Nephron (organoid): ENCODE data around the gene COL12A1.

Experiments
- H3K27ac Mint-ChIP-seq, 3 experiments: 2 replicates each; pipeline ENCODE4 v1.8.0; 2020; ENCODE audit warnings: mixed read lengths in 3 of 3, mild to moderate bottlenecking in 2 of 3, moderate library complexity in 1 of 3
- H3K27me3 Mint-ChIP-seq: 2 replicates; pipeline ENCODE4 v1.8.0; 2021; ENCODE audit warnings: low read depth, mild to moderate bottlenecking, moderate library complexity, mixed read lengths
- H3K36me3 Mint-ChIP-seq: 2 replicates; pipeline ENCODE4 v1.8.0; 2020; ENCODE audit warnings: low read depth, mixed read lengths
- H3K4me1 Mint-ChIP-seq: 2 replicates; pipeline ENCODE4 v1.8.0; 2020; ENCODE audit warnings: mixed read lengths
- H3K4me3 Mint-ChIP-seq, 3 experiments: 2 replicates each; pipeline ENCODE4 v1.8.0; 2020; ENCODE audit warnings: mild to moderate bottlenecking in 3 of 3, mixed read lengths in 3 of 3, moderate library complexity in 2 of 3
- H3K9me3 Mint-ChIP-seq: 2 replicates; pipeline ENCODE4 v1.8.0; 2020; ENCODE audit warnings: mixed read lengths
- CTCF ChIP-seq, 3 experiments: fragments of 200-600 bp; sonication (generic); IDR thresholded peaks; one replicate each; pipeline ENCODE4 v1.5.0; 2021; ENCODE audit warnings: antibody characterized with exemption in 3 of 3; ENCODE audit not compliant: unreplicated experiment in 3 of 3

COL12A1 gene

GRCh38 chr6:75220357-75220756, 14.5 kb upstream of the COL12A1 start:
- Mint-ChIP-seq H3K27me3 (peaks cover 4% of the 10 kb centered on the region), H3K9me3 (no peaks in the 10 kb centered on the region)
- no peak for TF ChIP-seq CTCF (IDR thresholded peaks at IDR 0.05; ENCODE audit: unreplicated experiment in 3 of 3)

GRCh38 chr6:75219263-75219662, 13.4 kb upstream of the COL12A1 start:
- no peak overlapping the region for H3K4me3 Mint-ChIP-seq
- H3K36me3 Mint-ChIP-seq, result no peaks in the 10 kb centered on the region
- peak overlapping the region in 1 of 3 experiments; percentile 2 for H3K27ac Mint-ChIP-seq
- H3K27me3 Mint-ChIP-seq, result peaks cover 4% of the 10 kb centered on the region
- no peaks in the 10 kb centered on the region for H3K9me3 Mint-ChIP-seq
- TF ChIP-seq CTCF (IDR thresholded peaks at IDR 0.05; ENCODE audit: unreplicated experiment in 3 of 3), result no peak
- peaks cover 36% of the 10 kb centered on the region for H3K4me1 Mint-ChIP-seq

More at GRCh38 chr6:75220357-75220756, 14.5 kb upstream of the COL12A1 start:
- Mint-ChIP-seq H3K4me3 (no peak overlapping the region), H3K4me1 (peaks cover 40% of the 10 kb centered on the region), H3K36me3 (no peaks in the 10 kb centered on the region), H3K27ac (no peak overlapping the region)

- no peak overlapping the region for H3K4me3 Mint-ChIP-seq
- H3K36me3 Mint-ChIP-seq, result no peaks in the 10 kb centered on the region
- peaks cover 4% of the 10 kb centered on the region for H3K27me3 Mint-ChIP-seq
- peaks cover 24% of the 10 kb centered on the region for H3K4me1 Mint-ChIP-seq
- no peak for TF ChIP-seq CTCF (IDR thresholded peaks at IDR 0.05; ENCODE audit: unreplicated experiment in 3 of 3)
- no peaks in the 10 kb centered on the region for H3K9me3 Mint-ChIP-seq
- peak overlapping the region in 2 of 3 experiments; percentile 56 to 58 for H3K27ac Mint-ChIP-seq
Observed at GRCh38 chr6:75217193-75217592, 11.3 kb upstream of the COL12A1 start.

GRCh38 chr6:75215291-75215690, 9.4 kb upstream of the COL12A1 start:
- no peak overlapping the region for H3K27ac Mint-ChIP-seq
- H3K27me3 Mint-ChIP-seq, result peaks cover 4% of the 10 kb centered on the region
- H3K4me1 Mint-ChIP-seq, result peaks cover 34% of the 10 kb centered on the region
- no peak for TF ChIP-seq CTCF (IDR thresholded peaks at IDR 0.05; ENCODE audit: unreplicated experiment in 3 of 3)
- no peak overlapping the region for H3K4me3 Mint-ChIP-seq
- H3K9me3 Mint-ChIP-seq, result no peaks in the 10 kb centered on the region
- no peaks in the 10 kb centered on the region for H3K36me3 Mint-ChIP-seq

GRCh38 chr6:75213732-75214131, 7.9 kb upstream of the COL12A1 start:
- TF ChIP-seq CTCF (IDR thresholded peaks at IDR 0.05; ENCODE audit: unreplicated experiment in 3 of 3), result no peak
- peaks cover 37% of the 10 kb centered on the region for H3K4me1 Mint-ChIP-seq

GRCh38 chr6:75213112-75213511, 7.3 kb upstream of the COL12A1 start:
- no peak for TF ChIP-seq CTCF (IDR thresholded peaks at IDR 0.05; ENCODE audit: unreplicated experiment in 3 of 3)
- H3K27ac Mint-ChIP-seq, result no peak overlapping the region

More at GRCh38 chr6:75213732-75214131, 7.9 kb upstream of the COL12A1 start:
- Mint-ChIP-seq H3K4me3 (no peak overlapping the region), H3K27ac (no peak overlapping the region), H3K9me3 (no peaks in the 10 kb centered on the region), H3K27me3 (peaks cover 9% of the 10 kb centered on the region), H3K36me3 (no peaks in the 10 kb centered on the region)

More at GRCh38 chr6:75213112-75213511, 7.3 kb upstream of the COL12A1 start:
- H3K4me1 Mint-ChIP-seq, result peaks cover 44% of the 10 kb centered on the region
- H3K9me3 Mint-ChIP-seq, result no peaks in the 10 kb centered on the region
- H3K4me3 Mint-ChIP-seq, result no peak overlapping the region
- no peaks in the 10 kb centered on the region for H3K36me3 Mint-ChIP-seq
- H3K27me3 Mint-ChIP-seq, result peaks cover 15% of the 10 kb centered on the region
